GM12874 (cell line): Measurements from ENCODE around the gene PTPRN2.

Experiments
- CTCF ChIP-seq: IDR thresholded peaks from 2 replicates; pipeline ENCODE4 v1.5.1; 2011; ENCODE audit warnings: low read depth, mild to moderate bottlenecking, control low read depth, low read length, moderate library complexity; ENCODE audit not compliant: insufficient read depth

Gene PTPRN2

DNA sequence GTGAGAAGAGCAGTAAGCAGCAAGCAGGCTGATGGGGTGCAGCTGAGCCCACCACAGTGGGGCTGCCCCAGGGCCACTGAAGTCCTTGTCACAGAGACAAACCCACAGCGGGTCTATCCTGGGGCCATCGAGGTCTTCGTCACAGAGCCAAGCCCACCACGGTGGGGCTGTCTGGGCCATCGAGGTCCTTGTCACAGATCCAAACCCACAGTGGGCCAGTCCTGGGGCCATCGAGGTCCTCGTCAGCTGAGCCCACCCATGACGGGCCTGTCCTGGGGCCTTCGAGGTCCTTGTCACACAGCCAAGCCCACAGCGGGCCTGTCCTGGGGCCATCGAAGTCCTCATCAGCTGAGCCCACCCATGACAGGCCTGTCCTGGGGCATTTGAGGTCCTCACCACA is 700.9 kb downstream of the PTPRN2 start:
- TF ChIP-seq CTCF, result no peak

DNA sequence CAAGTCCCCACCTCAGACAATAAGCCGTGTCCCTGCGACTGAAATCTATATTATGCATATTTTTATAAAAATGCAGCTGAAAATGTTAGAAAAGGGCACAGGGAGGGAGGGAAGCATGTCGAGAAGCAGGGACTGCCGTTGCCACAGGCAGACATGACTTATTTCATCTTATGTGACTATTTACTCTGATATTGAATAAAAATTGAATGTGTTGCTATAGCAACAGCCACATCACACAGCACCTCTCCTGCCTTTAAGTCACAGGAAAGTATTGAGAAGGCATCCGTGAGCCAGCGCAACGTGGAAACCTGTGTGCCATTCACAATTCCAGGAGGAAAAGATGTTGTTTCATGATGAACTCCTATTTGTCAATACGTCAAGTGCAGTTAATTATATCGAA is 701.4 kb downstream of the PTPRN2 start:
- no peak for TF ChIP-seq CTCF

DNA sequence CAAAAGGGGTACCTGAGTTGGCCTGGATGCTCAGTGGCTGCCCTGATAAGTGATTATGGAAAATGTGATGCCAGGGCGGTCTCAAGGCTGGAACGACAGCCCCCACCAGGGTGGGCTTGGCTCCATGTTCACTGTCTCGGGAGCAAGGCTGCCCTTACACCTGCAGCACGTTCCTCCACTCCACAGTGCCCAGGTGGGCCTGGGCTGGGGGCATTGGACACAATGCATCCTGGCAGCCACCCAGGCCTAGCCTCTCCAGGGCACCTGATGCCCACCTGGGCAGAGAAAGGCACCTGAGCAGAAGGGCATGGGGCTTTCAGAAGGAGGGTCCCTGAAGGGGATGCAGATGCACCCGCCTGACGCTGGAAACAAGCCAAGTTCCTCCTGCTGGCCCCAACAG is 702.5 kb downstream of the PTPRN2 start:
- no peak for TF ChIP-seq CTCF

DNA sequence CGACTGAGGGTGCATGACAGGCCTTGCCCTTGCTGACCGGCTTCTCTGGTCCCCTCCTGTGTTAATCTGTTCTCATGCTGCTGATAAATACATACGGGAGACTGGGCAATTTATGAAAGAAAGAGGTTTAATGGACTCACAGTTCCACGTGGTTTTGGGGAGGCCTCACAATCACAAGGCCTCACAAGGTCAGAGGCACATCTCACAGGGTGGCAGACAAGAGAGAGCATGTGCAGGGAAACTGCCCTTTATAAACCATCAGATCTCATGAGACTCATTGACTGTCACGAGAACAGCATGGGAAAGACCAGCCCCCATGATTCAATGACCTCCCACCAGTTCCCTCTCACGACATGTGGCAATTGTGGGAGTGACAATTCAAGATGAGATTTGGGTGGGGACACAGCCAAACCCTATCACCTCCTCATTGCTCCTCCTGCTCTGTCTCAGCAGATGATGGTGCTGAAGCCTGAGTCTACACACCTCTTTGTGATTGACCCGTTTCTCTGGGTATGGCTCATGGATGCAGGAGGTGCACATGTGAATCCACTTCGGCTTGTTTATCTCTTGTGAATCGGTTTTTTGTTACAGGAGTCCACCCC is 703.1 kb downstream of the PTPRN2 start:
- no peak for TF ChIP-seq CTCF

GRCh38 chr7:157881048-157881771 is 706.4 kb downstream of the PTPRN2 start:
- no peak for TF ChIP-seq CTCF

- no peak for TF ChIP-seq CTCF
Measured at GRCh38 chr7:157879391-157879790, 708.2 kb downstream of the PTPRN2 start.

DNA sequence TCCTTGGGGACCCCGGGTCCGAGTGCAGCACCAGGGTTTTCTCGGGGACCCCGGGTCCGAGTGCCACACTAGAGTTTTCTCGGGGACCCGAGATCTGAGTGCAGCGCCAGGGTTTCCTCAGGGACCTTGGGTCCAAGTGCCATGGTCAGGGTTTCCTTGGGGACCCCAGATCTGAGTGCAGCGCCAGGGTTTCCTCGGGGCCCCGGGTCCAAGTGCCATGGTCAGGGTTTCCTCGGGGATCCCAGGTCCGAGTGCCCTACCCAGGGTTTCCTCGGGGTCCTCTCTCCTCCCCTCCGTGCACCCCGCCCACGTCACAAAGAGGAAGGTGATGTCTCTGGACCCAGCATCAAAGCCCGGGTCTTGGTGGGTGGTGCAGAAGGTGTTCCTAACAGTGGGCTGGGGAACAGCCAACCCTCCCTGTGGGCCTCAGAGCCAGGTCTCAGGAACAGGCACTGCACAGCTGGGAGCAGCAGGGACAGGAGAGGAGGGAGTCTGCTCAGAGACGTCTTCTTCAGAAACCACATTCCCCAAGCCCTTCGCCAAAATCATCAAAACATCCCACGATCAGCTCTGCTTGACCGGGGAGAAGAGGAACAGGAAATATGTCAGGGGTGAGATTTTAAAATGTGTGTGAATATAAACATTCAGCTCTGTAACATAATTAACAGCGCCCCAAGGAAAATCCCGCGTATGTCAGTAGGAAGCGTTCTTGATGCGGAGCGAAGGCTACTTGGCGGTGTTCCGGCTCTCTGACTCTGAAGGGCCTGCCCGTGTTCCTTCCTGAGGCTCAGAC is 710.1 kb downstream of the PTPRN2 start:
- no peak for TF ChIP-seq CTCF
